Renal cortex interstitium (tissue), 11 donors: ENCODE results near the gene NIPSNAP3A. TPM values are rescaled to one million over a fixed set of nuclear protein-coding genes. Genes with fewer than 3 reads are reported as not detected.
"Not testable (repeated sequence)": the region's sequence is repeated elsewhere in the genome, so short reads cannot be mapped to it uniquely, and the experiment has no call there.

ENCODE experiments used
- DNase-seq, 11 donors: peaks; one replicate each; pipeline ENCODE4 v3.0.0-alpha.2; 2013; ENCODE audit warnings: low read depth in 9 of 11, low spot score in 4 of 11; ENCODE audit errors: extremely low read depth in 1 of 11
- polyA plus RNA-seq, 3 donors: library from polyadenylated mRNA; unstranded; fragments of 120-200 nt; gene quantifications; one replicate each; pipeline ENCODE4 v1.2.1, GENCODE V29; 2013; ENCODE audit not compliant: insufficient read length in 3 of 3

Gene NIPSNAP3A
- polyA plus RNA-seq, 3 donors: 46.8 to 60.2 (median 48.4) TPM

DNA sequence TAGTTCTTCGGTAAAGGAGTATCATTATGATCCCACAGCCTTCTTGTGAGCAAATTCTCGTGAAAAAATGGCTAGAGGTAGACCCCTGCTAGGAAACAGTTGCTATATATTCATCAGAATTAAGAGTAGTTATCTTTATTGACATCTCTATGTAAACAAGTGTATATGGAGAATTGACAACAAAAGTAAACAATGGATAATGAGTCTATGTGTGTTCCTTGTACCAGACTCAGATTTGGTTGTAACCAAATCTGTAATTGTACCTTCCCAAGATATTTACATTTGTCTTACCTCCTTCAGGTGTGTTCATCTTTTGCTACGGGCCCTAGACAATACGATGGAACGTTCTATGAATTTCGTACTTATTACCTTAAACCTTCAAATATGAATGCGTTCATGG is 18.5 kb downstream of the NIPSNAP3A start:
- no peak for DNase-seq

DNA sequence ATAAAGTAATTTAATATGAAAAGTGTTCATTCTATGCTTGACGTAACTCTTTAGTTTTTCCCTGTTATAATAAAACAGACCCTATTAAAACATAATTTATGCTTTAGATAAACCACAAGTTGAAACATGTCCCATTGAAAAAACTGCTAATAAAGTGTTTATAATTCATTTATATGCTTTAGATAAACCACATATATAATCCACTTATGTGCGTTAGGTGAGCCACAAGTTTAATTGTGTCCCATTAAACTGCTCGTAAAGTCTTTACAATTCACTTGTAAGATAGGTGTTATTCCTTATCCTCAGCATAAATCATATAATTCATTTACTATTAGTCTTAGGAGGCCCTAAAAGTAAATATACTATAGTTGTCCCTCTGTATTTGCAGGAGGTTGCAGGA is 20.0 kb downstream of the NIPSNAP3A start:
- no peak for DNase-seq

DNA sequence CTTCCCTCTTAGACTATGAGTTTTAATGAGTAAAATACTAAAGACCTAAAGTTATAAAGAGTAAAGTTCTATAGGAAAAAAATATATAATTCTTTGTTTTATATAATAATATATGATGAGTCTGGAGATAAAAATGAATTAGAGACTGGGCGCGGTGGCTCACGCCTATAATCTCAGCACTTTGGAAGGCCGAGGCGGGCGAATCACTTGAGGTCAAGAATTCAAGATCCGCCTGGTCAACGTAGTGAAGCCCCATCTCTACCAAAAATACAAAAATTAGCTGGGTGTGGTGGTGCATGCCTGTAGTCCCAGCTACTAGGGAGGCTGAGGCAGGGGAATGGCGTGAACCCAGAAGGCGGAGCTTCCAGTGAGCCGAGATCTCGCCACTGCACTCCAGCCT is 21.5 kb downstream of the NIPSNAP3A start:
- DNase-seq: not testable (repeated sequence)

DNA sequence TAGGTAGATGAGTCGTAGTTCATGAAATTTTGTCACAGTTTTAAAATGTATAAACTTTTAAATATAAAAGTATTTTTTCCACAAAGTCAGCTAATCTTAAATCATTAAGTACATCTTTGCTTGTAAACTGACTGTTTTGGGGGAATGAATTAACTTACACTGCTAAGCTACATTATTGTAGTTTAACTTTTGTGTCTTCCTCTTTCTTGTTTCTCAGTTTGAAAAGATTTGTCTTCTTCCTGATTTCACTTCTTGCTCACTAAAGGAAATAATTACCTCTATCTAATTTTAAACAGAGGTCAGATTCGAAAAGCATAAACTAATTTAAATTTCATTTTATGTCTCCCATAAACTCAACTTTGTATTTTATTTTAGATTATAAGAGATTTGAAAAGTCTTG is 22.2 kb downstream of the NIPSNAP3A start:
- DNase-seq: no peak

DNA sequence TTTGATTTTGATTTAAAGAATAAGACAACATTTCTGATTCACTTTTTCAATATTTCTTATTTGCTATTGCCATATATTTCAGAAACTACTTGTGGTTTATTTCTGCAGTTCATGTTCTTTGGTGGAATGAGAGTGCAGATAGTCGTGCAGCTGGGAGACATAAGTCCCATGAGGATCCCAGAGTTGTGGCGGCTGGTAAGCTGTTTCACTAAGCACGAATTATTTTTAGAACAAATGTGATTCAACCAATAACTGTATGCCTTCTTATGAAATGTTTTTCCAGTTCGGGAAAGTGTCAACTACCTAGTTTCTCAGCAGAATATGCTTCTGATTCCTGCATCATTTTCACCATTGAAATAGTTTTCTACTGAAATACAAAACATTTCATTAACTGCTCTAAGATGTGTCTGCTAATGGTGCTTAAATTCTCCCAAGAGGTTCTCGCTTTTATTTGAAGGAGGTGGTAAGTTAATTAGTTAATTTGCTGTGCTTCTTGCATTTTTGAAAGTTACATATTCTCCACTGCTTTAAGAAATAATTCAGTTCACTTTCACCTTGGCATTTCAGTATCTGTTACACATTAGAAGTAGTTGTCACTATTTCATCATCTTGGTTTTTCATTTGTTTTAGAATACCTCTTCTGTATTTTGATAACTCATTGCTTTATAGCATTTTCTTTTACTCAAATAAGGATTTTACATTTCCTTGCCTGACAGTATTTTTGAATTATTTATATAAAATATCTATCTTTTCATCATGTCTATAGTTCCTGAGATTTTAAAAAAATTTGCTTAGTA is 25.4 kb downstream of the NIPSNAP3A start:
- no peak for DNase-seq

DNA sequence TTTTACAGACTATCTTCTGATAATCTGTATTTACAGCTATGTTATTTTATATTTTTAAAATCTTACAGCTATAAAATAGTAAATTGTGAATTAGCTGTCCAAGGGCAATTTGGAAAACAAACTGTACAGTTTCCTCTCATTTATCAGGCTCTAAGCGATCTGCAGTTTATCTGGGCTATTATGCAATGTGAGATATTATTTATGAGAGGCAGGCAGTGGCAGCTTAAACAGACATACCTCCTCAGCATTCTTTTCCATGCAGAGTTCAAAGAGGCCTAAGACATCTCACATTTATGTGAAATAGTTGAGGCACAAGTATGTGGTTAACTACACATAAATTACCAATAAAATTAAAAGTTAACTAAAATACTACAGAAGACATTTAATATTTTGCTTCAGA is 26.6 kb downstream of the NIPSNAP3A start:
- no peak for DNase-seq

DNA sequence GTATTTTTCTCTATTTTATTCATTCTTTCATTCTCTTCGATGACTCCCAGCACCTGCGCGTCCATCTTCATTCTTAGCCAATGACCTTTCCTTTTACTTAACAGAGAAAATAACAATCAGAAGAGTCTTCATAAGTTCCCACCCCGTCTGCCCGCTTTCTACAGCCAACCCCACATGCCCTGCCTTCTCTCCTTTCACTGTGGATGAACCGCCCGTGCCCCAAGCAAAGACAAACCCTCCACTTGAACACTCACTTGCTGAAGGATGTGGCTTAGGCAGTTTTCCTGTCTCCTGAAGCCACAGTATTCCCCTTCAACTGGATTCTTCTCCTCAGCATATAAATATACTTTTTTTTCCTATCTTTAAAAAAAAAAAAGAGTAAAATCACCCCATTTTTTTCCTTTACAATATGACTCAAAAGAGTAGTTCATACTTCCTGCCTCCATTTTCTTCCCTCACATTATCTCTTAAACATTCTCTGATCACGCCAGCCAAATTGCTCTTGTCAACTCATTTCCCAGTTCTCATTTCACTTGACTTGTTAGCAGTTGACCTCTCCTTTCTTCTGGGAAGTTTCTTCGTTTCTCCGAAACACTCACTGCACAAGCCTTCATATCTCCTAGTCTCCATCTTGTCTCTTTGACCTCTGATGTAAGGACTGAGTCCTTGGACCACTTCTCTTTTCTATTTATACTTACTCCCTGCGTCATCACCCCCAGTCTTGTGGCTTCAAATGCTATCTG is 27.5 kb downstream of the NIPSNAP3A start:
- DNase-seq: no peak

DNA sequence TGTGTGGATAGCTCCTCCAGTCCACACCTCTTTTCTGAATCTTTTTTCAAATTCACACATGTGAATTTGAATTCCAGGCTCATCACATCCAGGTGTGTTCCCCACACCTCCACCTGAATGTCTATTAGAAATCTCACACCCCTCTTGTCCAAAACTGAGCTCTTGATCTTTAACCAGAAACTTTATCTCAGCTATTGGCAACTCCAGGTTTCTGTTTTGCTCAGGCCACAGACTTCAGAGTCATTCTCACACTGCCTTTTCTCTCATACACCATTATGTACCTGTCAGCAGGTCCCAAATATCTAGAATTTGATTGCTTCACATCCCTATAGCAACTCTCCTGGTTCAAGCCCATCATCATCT is 28.1 kb downstream of the NIPSNAP3A start:
- no peak for DNase-seq

DNA sequence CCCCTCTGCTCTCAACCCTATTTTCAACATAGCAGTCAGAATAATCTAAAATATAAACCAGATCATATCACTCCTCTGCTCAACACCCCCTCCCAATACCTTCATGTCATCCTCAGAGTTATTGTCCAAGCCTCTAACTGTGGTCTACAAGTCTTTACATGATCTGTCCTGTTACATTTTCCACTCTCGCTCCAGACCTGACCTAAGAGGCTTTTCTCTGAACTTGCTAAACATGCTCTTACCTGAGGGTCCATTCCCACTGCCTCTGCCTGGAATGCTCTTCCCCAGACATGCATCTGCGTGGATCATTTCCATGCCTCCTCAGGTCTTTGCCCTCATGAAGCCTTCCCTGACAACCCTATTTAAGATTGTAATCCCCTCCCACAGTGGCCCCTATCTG is 28.5 kb downstream of the NIPSNAP3A start:
- DNase-seq: no peak

DNA sequence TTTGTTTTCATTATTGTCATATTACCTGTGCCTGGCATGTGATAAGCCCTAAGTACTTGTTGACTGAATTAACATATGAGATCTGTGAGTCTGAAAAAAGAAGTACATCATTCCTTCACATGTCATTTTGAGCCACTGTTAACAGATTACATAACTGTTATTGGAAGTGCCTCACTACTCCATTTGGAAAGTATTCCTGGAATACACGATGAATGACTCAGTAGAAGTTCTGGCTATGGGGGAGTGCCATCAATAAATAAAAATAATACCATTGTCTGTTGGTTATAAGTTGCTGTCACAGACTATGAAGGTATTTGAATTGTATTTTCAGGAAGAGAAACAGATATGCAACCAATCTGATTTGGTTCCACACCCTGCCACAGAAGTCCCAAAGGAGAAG is 29.3 kb downstream of the NIPSNAP3A start:
- DNase-seq: no peak

DNA sequence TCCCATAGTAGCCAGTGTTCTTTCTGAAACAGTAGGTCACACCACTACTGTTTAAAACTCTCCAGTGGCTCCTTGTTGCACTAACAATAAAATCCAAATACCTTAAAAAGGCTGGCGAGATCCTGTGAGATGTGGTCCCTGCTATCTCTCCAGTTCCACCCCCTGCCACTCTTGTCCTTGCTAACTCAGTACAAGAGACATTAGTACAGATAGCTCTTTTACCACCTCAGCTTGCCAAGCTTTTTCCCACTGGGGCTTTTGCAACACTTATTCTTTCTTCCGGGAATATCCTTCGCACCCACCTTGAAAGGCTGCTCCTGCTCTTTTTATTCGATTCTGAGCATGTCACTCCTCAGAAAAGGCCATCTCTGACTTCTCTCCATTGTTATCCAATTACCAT is 31.3 kb downstream of the NIPSNAP3A start:
- no peak for DNase-seq

DNA sequence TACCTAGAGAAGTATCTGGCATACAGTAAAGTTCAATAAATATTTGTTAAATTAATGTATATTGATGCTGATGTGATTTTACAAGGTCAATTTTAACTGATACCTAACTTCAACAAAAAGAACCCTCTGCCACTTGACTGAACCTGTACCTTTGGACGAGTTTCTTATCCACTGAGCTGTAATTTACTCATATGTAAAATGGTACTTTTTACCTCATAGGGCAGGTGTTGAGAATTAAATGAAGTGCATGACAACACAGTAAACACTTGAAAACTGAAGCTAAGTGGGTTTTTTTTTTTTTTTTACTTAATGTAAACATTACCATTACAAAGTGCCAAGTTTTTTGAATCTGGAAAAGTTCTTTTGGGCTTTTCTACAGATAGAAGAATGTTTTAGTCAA is 31.9 kb downstream of the NIPSNAP3A start:
- DNase-seq: no peak

DNA sequence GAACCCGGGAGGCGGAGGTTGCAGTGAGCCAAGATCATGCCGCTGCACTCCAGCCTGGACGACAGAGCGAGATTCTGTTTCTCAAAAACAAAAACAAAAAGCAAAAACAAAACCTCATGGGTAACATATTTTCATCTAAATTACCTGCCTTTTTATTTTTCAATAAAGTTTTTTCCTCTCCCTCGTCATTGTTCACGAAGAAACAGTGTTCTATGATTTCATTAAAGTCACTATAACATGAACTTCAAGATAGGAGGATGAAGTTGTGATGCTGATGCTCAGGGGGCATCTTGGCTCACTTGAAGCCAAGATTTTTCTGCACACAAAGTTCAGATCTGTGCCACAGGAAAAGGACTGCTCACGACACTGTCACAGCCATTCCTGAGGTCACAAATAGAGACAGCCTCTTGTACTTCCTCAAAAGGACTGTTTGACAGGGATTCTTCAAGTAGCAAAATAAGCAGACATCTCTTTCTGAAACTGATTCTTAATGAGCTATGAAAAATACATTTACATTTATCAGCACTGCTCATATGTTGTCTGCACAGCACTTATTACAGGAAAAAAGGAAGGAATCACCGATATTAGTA is 32.6 kb downstream of the NIPSNAP3A start:
- no peak for DNase-seq

DNA sequence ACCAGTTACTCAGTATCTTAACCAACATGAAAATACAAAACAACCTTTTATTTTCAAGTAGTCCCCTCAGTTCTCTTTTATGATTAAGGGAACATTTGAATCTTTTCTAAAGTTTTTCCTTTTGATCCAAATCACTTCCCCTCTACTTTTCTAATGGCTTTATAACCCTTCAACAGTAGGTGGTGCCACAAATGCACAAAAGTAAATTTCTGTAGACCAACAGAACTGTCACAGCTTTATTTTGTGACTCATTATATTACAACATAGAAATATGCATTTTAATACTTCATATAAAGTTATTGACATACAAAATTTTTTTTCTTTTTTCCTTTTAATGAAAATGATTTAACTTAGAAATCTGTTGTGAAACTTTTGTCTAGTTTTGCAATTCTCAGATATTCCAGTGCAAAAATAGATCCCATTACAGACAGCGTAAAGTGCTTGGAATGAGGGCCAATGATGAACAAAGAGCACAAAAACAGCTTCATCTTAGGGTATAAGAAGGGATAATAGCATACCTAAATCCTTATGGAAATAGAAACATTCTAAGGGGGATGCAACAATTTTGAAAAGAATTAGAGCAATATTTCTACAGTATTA is 33.4 kb downstream of the NIPSNAP3A start:
- peak in 5 of 11 donors; percentile 10 to 31 (median 20) for DNase-seq

DNA sequence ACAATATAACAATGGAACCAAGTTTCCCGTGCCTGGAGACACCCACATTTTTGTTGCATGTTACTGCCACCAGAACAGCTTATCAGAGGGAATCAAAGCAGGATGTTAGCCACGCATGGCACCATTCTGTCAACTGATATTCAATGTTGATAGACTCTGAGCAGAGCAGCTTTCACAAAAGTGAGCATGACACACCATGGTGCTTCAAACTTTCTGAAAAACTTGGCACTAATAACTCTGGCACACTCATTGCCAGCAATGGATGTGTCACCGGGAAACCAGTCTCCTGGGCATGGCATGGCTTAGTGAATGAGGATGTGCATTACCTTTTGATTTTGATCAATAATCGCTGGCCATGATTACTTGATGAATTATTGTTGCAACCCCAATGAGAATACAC is 36.1 kb downstream of the NIPSNAP3A start:
- DNase-seq: no peak

DNA sequence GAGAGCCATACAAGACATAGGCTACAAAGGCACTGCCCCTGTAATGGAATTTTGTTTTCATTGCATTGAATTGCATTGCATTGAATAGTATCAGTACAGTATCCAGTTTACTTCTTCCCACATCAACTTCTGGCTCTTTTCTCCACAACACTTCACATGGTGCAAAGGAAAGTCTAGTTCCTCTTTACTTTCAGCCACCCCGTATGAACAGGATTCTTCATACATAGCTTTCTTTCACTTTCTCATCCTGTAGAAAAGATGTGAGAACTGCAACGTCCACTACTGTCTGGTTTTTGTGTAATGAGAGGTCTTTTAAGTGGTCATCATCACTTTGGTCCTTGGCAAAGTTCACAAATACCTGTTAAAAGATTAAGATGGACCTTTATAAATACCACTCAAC is 36.6 kb downstream of the NIPSNAP3A start:
- no peak for DNase-seq

DNA sequence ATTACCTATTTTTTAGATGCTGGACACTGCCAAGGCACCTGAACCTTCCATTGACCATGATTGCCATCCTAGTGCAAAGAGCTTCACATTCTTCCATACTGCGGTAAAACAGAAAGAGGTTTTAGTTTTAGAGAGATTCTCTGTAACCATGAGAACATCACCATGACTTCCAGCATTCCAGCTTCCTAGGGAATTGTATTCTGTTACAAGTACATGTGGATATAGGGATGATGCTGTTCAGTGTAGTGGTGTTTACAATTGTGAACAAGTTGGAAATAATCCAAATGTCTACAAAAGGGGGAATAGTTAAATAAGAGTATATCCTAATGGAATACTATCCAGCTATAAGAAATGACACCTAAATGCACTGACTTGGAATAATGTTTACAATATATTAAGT is 38.8 kb downstream of the NIPSNAP3A start:
- DNase-seq: no peak

DNA sequence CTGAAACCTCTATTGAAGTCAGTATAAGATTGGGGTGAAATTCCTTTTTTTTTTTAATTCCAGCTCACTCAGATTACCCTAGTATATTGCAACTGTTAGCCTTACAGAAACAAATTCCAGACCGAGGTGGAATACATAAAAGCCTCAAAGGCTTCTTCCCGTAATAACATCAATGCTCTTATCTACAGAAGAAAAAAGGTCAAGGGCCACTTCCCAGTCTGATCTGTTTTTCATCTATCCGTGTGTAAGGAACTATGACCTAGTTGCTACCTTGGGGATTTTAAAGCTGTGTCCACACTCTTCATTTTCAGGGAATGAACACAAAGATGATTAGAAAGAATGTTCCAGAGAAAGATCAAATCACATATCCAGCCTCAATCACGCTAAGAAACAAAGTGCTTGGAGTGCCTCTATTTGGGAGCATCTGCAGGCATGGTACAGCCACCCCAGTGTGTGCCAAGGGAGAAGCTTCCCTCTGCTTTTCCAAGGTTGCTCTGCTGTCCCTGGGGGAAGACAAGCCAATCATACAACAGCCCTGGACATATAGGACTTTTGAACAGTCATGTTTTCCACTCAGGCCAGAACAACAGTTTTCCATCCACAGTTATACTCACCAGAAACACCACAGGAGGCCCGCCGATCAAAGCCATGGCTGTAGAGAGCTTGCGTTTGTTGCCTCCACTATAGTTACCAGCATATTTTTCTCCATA is 40.0 kb downstream of the NIPSNAP3A start:
- no peak for DNase-seq

DNA sequence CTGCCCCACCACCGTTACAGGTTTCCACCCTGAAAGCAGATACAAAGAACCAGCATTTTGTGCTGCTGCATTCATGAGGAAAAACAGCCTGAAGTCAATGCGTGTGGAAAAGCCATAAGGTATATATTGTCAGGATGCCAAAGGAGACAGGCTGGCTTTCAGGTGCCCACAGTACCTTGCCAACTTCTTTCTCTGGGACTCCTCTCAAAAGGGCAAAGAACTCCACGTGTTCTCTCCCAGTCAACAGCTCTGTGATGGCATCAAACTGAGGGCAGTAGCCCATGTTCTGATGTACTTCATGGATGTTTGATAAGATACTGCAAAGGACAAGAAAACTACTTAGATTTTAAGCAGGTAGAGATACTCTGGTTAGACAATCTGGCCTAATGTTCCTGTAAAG is 40.8 kb downstream of the NIPSNAP3A start:
- DNase-seq: no peak
